Measurements from ENCODE around the gene NDUFV2.

GRCh38 chr18:9177466-9177865 is 75.0 kb downstream of the NDUFV2 start:
- TF ChIP-seq, protein P1, sequence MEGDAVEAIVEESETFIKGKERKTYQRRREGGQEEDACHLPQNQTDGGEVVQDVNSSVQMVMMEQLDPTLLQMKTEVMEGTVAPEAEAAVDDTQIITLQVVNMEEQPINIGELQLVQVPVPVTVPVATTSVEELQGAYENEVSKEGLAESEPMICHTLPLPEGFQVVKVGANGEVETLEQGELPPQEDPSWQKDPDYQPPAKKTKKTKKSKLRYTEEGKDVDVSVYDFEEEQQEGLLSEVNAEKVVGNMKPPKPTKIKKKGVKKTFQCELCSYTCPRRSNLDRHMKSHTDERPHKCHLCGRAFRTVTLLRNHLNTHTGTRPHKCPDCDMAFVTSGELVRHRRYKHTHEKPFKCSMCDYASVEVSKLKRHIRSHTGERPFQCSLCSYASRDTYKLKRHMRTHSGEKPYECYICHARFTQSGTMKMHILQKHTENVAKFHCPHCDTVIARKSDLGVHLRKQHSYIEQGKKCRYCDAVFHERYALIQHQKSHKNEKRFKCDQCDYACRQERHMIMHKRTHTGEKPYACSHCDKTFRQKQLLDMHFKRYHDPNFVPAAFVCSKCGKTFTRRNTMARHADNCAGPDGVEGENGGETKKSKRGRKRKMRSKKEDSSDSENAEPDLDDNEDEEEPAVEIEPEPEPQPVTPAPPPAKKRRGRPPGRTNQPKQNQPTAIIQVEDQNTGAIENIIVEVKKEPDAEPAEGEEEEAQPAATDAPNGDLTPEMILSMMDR (conservative IDR thresholded peaks at IDR 0.05) = no peak
- TF ChIP-seq EZH2 (IDR thresholded peaks at IDR 0.05; ENCODE audit: low read depth) = no peak

Measured in PC-9 (cell line).